GM21723 (cell line): ENCODE measurements around the gene DCC.

Experiments used
- ATAC-seq: cut with Tn5 transposase; IDR thresholded peaks from one replicate; pipeline ENCODE4 v1.9.1; 2021; ENCODE audit warnings: mild to moderate bottlenecking, moderate library complexity; ENCODE audit not compliant: unreplicated experiment

Gene DCC

GRCh38 chr18:52992041-52992440 is 652.0 kb downstream of the DCC start:
- no peak for ATAC-seq

GRCh38 chr18:52995875-52996274 is 655.9 kb downstream of the DCC start:
- ATAC-seq = no peak

GRCh38 chr18:52999633-53000032 is 659.6 kb downstream of the DCC start:
- ATAC-seq = no peak

- no peak for ATAC-seq
Observed at GRCh38 chr18:53004798-53005197, 664.8 kb downstream of the DCC start.

- ATAC-seq = no peak
Observed at GRCh38 chr18:53018791-53019190, 678.8 kb downstream of the DCC start.

- no peak for ATAC-seq
Observed at GRCh38 chr18:53025247-53025646, 685.2 kb downstream of the DCC start.

GRCh38 chr18:53028565-53028964 is 688.6 kb downstream of the DCC start:
- no peak for ATAC-seq

GRCh38 chr18:53033128-53033527 is 693.1 kb downstream of the DCC start:
- ATAC-seq = no peak

- ATAC-seq = no peak
Observed at GRCh38 chr18:53038608-53039007, 698.6 kb downstream of the DCC start.

GRCh38 chr18:53040286-53040685 is 700.3 kb downstream of the DCC start:
- ATAC-seq = no peak

GRCh38 chr18:53056064-53056463 is 716.1 kb downstream of the DCC start:
- ATAC-seq = no peak

- no peak for ATAC-seq
Observed at GRCh38 chr18:53070788-53071187, 730.8 kb downstream of the DCC start.

- no peak for ATAC-seq
Observed at GRCh38 chr18:53080687-53081086, 740.7 kb downstream of the DCC start.

- no peak for ATAC-seq
Observed at GRCh38 chr18:53093636-53094035, 753.6 kb downstream of the DCC start.

- ATAC-seq = no peak
Observed at GRCh38 chr18:53101536-53102105, 761.6 kb downstream of the DCC start.

GRCh38 chr18:53114441-53114840 is 774.4 kb downstream of the DCC start:
- ATAC-seq = no peak

- no peak for ATAC-seq
Observed at GRCh38 chr18:53115876-53116585, 776.0 kb downstream of the DCC start.

GRCh38 chr18:53117851-53118250 is 777.9 kb downstream of the DCC start:
- no peak for ATAC-seq

GRCh38 chr18:53126210-53126609 is 786.2 kb downstream of the DCC start:
- no peak for ATAC-seq

GRCh38 chr18:53131001-53131400 is 791.0 kb downstream of the DCC start:
- no peak for ATAC-seq

GRCh38 chr18:53134711-53135110 is 794.7 kb downstream of the DCC start:
- ATAC-seq = no peak

- no peak for ATAC-seq
Observed at GRCh38 chr18:53135654-53136053, 795.7 kb downstream of the DCC start.
